GM19467 (cell line): Measurements from ENCODE around the gene LDLRAD1.
"Not testable (repeated sequence)": the region's sequence is repeated elsewhere in the genome, so short reads cannot be mapped to it uniquely, and the experiment has no call there.

Experiments
- ATAC-seq: cut with Tn5 transposase; IDR thresholded peaks from one replicate; pipeline ENCODE4 v1.9.1; 2021; ENCODE audit warnings: mild to moderate bottlenecking, moderate library complexity; ENCODE audit not compliant: unreplicated experiment

Gene LDLRAD1

DNA sequence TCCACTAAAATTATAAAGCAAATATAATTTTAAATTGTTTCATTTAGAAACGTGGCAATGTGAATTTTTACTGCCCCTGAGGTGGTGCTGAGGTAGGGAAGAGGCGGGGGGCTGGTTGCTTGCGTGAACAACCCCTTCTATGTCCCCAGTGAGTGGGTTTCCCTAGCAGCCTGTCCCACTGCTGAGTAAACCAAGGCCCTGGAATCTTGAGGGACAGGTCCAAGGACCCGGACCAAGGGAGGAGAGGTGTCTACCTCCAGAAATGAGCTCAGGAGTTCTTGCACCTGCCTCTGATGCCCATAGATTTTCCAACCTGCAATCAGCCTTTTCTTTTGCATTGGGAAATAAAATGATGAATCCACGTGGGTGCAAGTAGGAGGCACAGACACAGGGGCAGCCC, 649 bp upstream of the LDLRAD1 start:
- ATAC-seq, result no peak

DNA sequence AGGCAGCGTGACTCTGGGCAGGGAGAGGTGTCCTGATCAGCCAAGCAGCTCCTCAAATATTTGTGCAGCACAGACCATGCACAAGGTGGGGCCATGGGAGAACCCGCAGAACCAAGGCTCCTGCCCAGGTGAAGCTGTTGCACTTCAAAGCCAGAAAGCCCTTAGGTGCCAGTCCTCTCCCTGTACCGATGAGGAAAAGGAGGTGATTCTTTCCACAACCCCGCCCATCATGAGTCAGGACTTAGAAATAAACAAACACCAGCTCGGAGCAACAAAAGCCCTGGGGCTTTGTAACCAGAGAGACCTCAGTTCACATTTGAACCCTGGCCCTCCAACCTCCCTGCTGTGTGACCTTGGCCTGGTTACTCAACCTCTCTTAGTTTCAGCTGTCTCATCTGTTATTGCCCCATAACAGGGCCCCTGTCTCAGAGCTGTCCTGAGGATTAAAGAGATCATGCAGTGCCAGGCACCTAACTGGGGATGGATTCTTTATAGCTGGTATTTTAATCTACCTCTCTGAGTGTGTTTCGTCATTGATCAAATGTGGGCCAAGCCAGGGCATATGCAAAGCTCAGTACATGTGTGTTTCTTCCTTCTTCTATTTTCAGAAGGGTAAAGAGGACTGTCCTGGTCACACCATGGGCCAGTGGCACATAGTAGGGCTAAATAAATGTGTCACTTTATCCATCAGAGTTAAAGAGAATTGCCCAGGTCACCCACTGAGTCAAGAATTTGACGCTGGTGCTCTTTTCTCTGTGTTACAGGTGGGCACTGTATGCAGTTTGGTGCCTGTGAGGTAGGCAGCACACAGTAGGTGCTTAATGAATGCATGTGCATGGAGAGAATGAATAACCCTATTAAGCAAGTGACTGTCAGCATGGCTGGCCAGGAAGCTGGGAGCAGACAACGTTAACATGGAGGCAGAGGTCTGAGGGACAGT, 1.4 kb downstream of the LDLRAD1 start:
- no peak for ATAC-seq

DNA sequence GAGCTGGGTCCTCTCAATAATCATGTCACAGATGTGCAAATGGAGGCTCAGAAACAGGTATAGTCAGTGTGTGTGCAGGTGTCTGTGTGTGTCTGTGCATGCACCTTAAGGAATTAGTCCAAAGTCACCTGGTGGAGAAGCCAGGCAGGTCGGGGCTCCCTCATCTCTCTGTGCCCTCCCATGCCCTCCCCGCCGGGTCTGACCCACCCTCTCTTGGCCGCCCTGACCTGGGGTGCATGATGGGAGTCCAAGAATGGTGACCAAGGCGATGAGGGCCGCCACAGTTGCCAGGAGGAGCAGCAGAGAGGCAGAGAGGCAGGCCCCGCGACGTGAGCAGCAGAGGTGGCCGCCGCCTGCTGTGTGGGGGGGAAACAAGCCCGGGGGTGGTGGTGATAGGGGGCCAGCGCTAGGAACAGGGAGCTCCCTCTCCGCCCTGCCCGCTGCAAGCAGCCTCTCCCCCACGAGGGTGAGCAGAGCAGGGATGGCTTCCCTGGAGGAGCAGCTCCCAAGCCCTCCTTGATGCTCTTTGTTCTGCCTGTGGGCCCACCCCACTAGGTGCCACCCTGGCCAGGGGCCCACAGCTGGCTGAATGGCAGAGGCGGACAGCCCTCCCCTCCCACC, 3.9 kb downstream of the LDLRAD1 start:
- no peak for ATAC-seq

DNA sequence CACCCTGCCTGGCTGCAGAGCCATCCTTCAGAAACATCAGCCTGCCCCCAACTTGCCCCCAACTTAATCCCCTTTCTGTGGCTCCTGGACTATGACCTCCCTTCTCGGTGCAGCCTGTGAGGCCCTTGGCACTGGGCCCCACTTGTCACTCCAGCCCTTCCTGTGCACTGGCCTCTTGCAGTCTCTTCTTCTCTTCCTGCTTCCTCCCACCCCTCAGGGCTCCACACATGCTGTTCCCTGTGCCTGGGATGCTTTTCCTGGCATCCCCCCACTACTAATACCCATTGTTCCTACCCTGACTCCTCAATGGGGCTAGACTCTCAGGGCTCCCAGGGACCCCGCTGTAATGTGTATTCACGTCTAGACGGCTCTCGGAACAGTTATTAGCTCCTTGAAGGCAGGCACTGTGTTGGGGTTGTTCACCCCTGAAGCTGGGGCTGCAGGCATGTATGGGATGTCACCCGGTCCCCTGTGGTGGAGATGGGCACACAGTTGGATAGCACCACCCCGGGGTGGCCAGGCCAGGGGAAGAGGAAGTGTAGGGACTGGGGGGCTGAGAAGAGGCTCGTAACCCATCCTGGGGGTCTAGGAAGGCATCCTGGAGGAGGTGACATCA, 4.5 kb downstream of the LDLRAD1 start:
- no peak for ATAC-seq

DNA sequence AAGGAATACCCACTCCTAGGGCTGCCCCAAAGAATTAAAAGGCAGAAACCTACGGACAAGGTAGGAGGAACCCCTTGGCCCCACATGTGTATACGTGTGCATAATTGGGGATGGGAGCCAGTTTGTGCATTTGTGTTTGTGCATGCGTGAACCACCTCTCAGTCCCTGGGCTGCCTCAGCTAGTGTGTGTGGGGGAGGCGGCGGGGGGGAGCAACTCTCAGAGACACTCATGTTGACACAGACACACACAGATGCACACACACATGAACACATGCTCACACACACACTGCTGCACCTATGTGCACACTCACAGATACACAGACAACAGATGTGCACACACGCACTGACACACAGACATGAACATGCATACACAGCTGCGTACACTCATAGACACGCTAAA, 5.1 kb downstream of the LDLRAD1 start:
- no peak for ATAC-seq

DNA sequence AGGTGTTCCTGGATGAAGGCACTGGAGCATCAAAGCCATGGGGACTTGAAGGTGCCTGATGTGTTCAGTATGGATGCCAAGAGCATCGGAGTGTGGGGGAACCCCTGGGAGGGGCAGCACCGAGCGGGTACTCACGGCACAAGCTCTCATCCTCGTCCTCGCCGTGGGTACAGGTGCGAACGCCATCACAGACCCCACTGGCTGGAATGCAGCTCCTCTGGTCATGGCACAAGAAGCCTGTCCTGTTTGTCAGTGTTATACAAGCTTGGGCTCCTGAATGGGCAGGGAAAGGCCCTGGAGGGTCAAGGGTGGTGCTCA, 6.0 kb downstream of the LDLRAD1 start:
- ATAC-seq, result no peak

DNA sequence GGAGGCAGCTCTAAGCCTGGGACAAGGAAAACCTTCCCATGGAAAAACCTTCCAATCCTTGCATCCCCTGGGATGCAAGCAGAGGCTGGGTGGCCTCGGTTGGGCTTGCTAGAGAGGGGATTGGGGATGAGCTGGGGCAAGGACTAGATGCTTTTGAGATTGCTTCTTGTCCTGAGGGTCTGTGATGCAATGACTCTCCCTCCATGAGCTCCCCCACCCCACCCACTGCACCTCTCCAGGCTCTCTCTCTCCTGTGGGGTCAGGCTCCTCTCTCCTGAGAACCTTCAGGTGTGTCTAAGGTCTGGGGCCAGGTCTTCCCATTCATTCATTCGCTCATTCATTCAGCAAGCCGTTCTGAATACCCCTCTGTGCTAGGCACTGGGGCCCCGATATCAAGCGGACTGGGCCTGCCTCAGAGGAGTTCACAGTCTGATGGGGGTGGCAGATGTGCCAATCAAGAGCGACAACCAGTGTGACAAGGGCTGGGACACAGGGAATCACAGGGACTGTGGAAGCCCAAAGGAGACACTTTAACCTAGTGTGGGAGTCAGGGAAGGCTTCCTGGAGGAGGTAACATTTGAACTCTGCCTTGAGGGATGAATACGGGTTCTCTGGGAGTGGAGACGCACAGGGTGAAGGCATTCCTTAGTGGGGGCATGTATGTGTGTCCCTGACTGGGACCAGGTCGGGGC, 6.5 kb downstream of the LDLRAD1 start:
- no peak for ATAC-seq

DNA sequence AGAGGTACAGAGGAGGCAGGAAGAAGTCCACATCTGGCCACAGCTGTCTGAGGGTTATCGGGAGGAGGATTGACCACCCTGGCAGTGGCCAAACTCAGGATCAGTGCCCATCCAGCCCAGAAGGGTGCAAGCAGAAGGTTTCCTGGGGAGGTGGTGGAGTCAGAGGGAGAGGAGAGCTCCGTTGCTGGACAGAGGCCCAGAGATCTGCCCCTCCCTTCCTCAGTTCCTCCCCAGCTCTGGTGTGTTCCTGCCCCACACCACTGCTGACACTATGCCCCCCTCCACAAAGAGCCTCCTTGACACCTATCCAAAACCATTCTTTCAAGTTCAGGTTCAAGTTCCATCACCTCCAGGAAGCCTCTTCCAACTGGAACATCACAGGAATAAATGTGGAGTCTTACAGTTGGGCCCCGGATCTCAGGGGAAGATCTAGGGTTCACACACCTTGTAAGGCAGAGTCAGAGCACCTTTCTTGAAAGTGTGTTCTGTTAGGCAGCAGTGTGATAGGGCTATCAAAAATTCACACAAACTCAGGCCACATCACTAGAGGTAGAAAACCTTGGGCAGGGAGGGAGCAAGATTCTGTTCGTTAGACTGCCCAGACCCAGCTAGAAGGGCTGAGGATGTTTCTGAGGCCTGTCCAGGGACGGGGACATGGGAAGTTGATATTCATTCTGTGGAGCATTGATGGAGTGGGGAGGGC, 7.4 kb downstream of the LDLRAD1 start:
- no peak for ATAC-seq

DNA sequence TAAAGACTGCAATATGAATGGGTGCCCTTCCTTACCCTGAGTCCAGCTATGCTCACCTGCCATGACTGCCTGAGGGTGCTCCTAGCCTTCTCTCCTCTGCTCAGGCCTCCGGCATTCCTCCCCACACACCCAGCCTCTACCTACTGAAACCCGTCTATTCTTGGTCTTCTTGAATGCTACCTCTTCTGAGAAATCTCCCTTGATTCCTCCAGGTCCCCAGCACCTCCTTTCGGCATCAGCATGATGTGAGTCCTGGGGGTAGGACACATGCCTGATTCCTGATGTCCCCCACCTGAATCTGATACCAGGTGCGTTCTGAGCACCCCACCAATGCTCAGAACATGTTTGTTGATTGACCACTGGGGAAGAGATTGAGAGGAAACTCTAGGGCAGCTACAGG, 8.6 kb downstream of the LDLRAD1 start:
- no peak for ATAC-seq

DNA sequence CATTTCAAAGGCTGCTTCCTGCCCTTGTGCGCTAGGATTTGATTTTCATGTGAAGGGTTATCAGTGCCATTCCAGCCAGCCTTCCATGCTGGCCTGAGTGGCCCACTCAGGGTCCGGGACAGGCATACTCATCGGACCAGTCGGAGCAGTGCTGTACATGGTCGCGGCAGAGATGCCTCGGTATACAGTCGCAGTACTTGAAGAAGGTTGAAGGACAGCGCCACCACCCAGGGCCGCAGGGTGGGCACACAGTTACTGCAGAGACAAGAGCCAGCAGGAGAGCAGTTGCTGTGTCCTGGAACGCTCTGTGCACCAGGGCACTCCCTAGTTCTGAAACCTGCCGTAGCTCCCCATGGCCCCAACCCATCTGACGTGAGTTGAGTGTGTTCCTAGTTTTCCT, 9.1 kb downstream of the LDLRAD1 start:
- no peak for ATAC-seq

DNA sequence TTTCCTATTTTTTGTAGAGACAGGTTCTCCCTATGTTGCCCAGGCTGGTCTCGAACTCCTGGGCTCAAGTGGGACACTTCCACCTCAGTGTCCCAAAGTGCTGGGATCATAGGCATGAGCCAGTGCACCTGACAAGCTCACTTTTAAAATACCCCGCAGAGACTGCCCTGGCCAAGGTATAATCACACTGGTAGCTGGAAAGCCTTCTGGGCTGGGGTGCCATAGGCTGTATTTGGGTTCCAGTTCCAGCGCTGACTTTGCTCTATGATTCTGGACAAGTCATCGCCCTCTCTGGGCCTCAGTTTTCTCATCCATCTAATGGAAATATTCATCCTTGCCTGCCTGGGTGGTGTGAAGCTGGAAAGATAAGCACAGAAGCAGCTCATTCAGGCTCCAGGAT, 10.4 kb downstream of the LDLRAD1 start:
- ATAC-seq, result no peak

DNA sequence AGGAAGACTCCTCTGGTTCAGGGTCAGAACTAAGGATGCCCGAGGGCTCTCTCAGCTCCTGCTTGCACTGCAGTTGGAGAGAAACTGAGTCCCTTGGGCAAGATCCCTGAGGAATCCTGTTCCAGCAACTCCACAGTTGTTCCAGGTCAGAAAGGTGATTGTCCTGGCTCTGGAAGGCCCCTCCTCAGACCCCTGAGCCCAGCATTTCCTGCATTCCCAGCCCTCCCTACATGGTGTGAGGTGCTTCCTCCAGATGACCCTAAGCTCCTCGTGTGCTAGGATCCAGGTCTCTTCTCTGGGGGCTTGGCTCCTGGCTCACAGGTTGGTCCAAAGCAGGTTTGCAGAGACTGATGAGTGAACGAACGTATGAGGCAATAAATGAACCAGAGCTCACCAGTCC, 11.5 kb downstream of the LDLRAD1 start:
- no peak for ATAC-seq

DNA sequence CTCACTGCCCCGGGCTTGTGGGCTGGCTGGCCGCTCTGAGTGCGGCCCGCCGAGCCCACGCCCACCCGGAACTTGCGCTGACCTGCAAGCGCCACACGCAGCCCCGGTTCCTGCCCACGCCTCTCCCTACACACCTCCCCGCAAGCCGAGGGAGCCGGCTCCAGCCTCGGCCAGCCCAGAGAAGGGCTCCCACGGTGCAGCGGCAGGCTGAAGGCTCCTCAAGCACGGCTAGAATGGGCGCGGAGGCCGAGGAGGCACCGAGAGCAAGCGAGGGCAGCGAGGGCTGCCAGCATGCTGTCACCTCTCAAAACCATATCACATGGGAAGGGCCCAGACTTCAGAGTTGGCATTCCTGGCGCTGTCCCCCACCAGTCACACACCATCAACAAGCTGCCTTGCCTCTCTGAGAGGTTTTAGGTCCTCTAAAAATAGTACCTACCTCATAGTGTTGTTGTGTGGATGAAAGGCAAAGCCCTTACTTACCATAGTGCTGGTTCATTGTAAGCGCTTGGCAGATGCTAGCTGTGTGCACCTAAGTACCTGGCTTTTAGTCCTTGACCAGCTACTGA, 13.4 kb downstream of the LDLRAD1 start:
- no peak for ATAC-seq

DNA sequence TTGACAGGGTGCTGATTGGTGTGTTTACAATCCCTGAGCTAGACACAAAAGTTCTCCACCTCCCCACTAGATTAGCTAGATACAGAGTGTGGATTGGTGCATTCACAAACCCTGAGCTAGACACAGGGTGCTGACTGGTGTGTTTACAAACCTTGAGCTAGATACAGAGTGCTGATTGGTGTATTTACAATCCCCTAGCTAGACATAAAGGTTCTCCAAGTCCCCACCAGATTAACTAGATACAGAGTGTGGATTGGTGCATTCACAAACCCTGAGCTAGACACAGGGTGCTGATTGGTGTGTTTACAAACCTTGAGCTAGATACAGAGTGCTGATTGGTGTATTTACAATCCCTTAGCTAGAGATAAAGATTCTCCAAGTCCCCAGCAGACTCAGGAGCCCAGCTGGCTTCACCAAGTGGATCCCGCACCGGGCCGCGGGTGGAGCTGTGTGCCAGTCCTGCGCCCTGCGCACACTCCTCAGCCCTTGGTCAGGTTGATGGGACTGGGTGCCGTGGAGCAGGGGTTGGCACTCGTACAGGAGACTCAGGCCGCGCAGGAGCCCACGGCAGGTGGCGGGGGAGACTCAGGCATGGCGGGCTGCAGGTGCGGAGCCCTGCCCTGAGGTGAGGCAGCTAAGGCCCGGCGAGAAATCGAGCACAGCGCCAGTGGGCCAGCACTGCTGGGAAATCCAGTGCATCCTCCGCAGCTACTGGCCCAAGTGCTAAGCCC, 14.1 kb downstream of the LDLRAD1 start:
- not testable (repeated sequence) for ATAC-seq

DNA sequence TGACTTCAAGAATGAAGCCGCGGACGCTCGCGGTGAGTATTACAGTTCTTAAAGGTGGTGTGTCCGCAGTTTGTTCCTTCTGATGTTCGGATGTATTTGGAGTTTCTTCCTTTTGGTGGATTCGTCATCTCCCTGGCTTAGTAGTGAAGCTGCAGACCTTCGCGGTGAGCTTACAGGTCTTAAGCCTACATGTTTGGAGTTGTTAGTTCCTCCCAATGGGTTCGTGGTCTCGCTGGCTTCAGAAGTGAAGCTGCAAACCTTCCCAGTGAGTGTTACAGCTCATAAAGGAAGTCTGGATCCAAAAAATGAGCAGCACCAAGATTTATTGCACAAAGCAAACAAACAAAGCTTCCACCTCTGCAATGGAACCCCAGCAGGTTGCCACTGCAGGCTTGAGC, 14.7 kb downstream of the LDLRAD1 start:
- no peak for ATAC-seq

DNA sequence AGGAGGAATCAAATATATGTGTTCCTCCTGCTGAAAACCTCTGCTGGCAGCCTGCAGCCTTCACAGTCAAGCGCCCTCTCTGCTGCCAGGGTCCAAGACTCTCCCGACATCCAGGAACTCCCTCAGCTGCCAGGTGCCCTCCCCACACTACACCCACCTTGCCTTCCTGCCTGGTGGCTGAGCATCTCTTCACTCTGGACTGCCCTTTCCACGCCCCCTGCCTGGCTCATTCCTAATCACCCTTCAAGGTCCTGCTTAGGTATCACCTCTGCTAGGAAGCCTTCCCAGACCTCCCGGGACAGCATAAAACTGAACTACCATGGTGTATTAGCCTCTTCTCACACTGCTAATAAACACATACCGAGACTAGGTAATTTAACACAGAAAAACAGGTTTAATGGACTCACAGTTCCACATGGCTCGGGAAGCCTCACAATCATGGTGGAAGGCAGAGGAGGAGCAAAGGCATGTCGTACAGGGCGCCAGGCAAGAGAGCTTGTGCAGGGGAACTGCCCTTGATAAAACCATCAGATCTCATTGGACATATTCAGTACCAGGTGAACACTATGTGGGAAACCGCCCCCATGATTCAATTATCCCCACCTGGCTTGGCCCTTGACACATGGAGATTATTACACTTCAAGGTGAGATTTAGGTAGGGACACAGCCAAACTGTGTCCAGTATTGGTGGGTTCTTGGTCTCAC, 15.3 kb downstream of the LDLRAD1 start:
- no peak for ATAC-seq

DNA sequence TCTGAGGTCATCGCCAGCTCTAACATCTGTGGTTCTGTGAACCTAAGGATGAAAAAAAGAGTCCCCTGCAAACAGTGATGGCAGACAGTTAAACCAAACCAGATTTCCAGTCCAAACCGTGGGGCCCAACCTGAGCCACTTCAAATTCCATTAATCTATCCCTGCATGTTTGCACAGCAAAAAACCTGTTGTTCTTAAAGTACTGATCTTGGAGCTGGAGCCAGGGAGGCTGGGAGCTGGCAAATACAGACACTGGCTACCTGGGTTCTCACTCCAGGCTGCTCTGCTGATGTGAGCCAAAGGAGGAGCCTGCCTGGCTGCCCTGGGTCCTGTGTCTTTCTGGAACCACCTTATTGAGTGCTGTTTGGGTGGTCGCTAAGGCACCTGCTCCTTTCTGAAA, 16.4 kb downstream of the LDLRAD1 start:
- ATAC-seq, result no peak

DNA sequence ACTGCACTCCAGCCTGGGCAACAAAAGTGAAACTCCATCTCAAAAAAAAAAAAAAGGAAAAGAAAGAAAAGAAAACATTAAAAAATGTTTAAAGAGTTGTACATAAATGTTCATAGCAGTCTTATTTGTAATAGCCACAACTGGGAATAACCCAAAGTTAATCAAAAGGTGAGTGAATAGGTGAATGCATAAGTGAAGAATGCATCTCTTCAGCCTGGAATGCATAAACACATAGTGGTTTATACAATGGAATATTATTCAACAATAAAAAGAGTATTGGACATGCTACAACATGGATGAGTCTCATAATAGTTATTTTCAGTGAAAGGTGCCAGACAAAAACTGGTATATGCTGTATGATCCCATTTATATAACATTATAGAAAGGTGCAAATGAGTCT, 18.1 kb downstream of the LDLRAD1 start:
- ATAC-seq, result no peak

DNA sequence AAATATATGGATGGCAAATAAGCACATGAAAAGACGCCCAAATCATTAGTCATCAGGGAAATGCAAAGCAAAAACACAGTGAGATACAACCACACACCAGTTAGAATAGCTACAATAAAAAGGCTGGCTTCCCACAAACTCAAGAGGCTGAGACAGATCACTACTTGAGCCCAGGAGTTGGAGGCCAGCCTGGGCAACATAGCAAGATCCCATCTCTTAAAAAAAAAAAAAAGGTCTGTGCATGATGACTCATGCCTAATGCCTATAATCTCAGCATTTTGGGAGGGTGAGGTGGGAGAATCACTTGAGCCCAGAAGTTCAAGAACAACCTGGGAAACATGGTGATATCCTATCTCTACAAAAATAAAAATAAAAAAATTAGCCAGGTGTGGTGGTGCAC, 19.8 kb downstream of the LDLRAD1 start:
- no peak for ATAC-seq
